Naive thymus-derived CD4-positive, alpha-beta T cell (primary cell): ENCODE data around the gene PITX3. TPM values are rescaled to one million over a fixed set of nuclear protein-coding genes. Genes with fewer than 3 reads are reported as not detected.

ENCODE experiments used
- ATAC-seq: fragments of 150-1000 bp; cut with Tn5 transposase; 2 replicates; pipeline ENCODE4 v1.10.0; 2021; ENCODE audit warnings: mild to moderate bottlenecking, moderate library complexity
- CTCF ChIA-PET: fragments of 350-600 bp; sonication (Branson Sonifier 250); formaldehyde crosslinking; loops from one replicate; lab custom pipeline; 2021; ENCODE audit warnings: antibody characterized with exemption; lab: Charles Lee
- POLR2A ChIA-PET: fragments of 350-600 bp; sonication (Branson Sonifier 250); formaldehyde crosslinking; loops from one replicate; lab custom pipeline; 2021; ENCODE audit warnings: antibody characterized with exemption, inconsistent platforms; lab: Charles Lee
- DNase-seq, 9 donors: peaks; one replicate each; pipeline versions ENCODE4 v3.0.0 to v3.0.0-alpha.2; 2020 to 2022; ENCODE audit warnings: mixed read lengths in 1 of 9
- H3K27ac ChIP-seq: one replicate; pipeline ENCODE4 v1.7.0; 2013; ENCODE audit warnings: mild to moderate bottlenecking, low read depth, low read length, moderate library complexity
- H3K27me3 ChIP-seq, 2 donors: one replicate each; pipeline ENCODE4 v1.7.0; 2013; ENCODE audit warnings: low read length in 2 of 2, mild to moderate bottlenecking in 2 of 2, moderate library complexity in 2 of 2; ENCODE audit not compliant: control insufficient read depth in 2 of 2, insufficient read depth in 2 of 2
- H3K36me3 ChIP-seq, 3 experiments: 1 replicate in 2 of 3; 2 replicates in 1 of 3; pipeline ENCODE4 v1.7.0; 2013; ENCODE audit warnings: low read length in 3 of 3, mild to moderate bottlenecking in 3 of 3, moderate library complexity in 1 of 3; ENCODE audit not compliant: insufficient read depth in 3 of 3, control insufficient read depth in 2 of 3
- H3K4me1 ChIP-seq, 2 donors: one replicate each; pipeline ENCODE4 v1.7.0; 2013; ENCODE audit warnings: low read length in 2 of 2, mild to moderate bottlenecking in 2 of 2, moderate library complexity in 1 of 2; ENCODE audit not compliant: control insufficient read depth in 2 of 2, insufficient read depth in 2 of 2
- H3K4me3 ChIP-seq: 2 replicates; pipeline ENCODE4 v1.7.0; 2013; ENCODE audit warnings: mild to moderate bottlenecking, low read length
- H3K9me3 ChIP-seq, 3 experiments: 1 replicate in 2 of 3; 2 replicates in 1 of 3; pipeline ENCODE4 v1.7.0; 2013; ENCODE audit warnings: low read length in 3 of 3; ENCODE audit not compliant: control insufficient read depth in 2 of 3
- H3K27ac Mint-ChIP-seq, 9 donors: one replicate each; pipeline ENCODE4 v1.8.0; 2020 to 2022; ENCODE audit warnings: mixed read lengths in 9 of 9, mild to moderate bottlenecking in 8 of 9, moderate library complexity in 5 of 9, inconsistent platforms in 2 of 9
- H3K27me3 Mint-ChIP-seq, 5 donors: one replicate each; pipeline ENCODE4 v1.8.0; 2021 to 2022; ENCODE audit warnings: mixed read lengths in 5 of 5, mild to moderate bottlenecking in 1 of 5
- H3K36me3 Mint-ChIP-seq, 5 donors: one replicate each; pipeline ENCODE4 v1.8.0; 2020 to 2022; ENCODE audit warnings: mixed read lengths in 5 of 5, mild to moderate bottlenecking in 3 of 5, inconsistent platforms in 1 of 5
- H3K4me1 Mint-ChIP-seq, 7 donors: one replicate each; pipeline ENCODE4 v1.8.0; 2020 to 2022; ENCODE audit warnings: mixed read lengths in 7 of 7, mild to moderate bottlenecking in 3 of 7, inconsistent platforms in 1 of 7
- H3K4me3 Mint-ChIP-seq, 10 donors: one replicate each; pipeline ENCODE4 v1.8.0; 2020 to 2022; ENCODE audit warnings: mild to moderate bottlenecking in 10 of 10, mixed read lengths in 10 of 10, moderate library complexity in 6 of 10, inconsistent platforms in 2 of 10
- H3K9me3 Mint-ChIP-seq, 11 donors: one replicate each; pipeline ENCODE4 v1.8.0; 2020 to 2022; ENCODE audit warnings: mixed read lengths in 11 of 11, mild to moderate bottlenecking in 4 of 11, inconsistent platforms in 1 of 11, moderate library complexity in 1 of 11
- intact Hi-C, 2 donors: fragments of 100-400 bp; cut with micrococcal nuclease; formaldehyde crosslinking; loops; one replicate each; pipeline ENCODE4 v1.15.1; 2023
- polyA plus RNA-seq, 2 donors: library from polyadenylated mRNA; unstranded; fragments of 300-500 nt; fragmentation: Illumina TruSeq; gene quantifications; one replicate each; pipeline ENCODE4 v1.2.3, GENCODE V29; 2021
- total RNA-seq, 6 experiments: library from RNA in 5 of 6; stranded (reverse) in 5 of 6; gene quantifications; 1 replicate in 5 of 6; 2 replicates in 1 of 6; pipeline ENCODE4 v1.2.3 and lab custom pipeline; 2021 to 2026

Gene PITX3
- total and polyA plus RNA-seq, 7 experiments from 2014 or later: not detected

GRCh38 chr10:102237711-102238252 lies 3.5 kb downstream of the PITX3 start:
- Histone ChIP-seq H3K4me1 (peaks cover 5 to 18% of the 10 kb centered on the region in 2 donors), H3K9me3 (no peaks in the 10 kb centered on the region), H3K27me3 (peaks cover 0 to 16% of the 10 kb centered on the region in 2 donors), H3K36me3 (no peaks in the 10 kb centered on the region), H3K27ac (no peak overlapping the region), H3K4me3 (no peak overlapping the region)
- Mint-ChIP-seq H3K4me3 (peak overlapping the region in 1 of 10 donors; percentile 13), H3K4me1 (peaks cover 10 to 18% (median 13%) of the 10 kb centered on the region in 7 donors), H3K36me3 (peaks cover 0 to 5% (median 0%) of the 10 kb centered on the region in 5 donors), H3K9me3 (peaks cover 0 to 1% (median 0%) of the 10 kb centered on the region in 11 donors), H3K27me3 (peaks cover 34 to 76% (median 50%) of the 10 kb centered on the region in 5 donors), H3K27ac (no peak overlapping the region)
- intact Hi-C loops: no loop called here
- CTCF ChIA-PET: interaction anchor here (1.6 kb wide), 1 partner anchor 114 kb away, joined by 3 read pairs; no protein-coding TSS in a partner anchor
- POLR2A ChIA-PET: no interaction called here
- DNase-seq (no peak), ATAC-seq (no peak)

GRCh38 chr10:102236006-102236405 lies 5.3 kb downstream of the PITX3 start:
- H3K27ac ChIP-seq: no peak overlapping the region
- Mint-ChIP-seq H3K4me1 (peaks cover 0 to 10% (median 4%) of the 10 kb centered on the region in 7 donors), H3K9me3 (no peaks in the 10 kb centered on the region), H3K27me3 (peaks cover 27 to 74% (median 48%) of the 10 kb centered on the region in 5 donors), H3K4me3 (no peak overlapping the region), H3K27ac (no peak overlapping the region), H3K36me3 (no peaks in the 10 kb centered on the region)
- DNase-seq (no peak), ATAC-seq (no peak)
- peaks cover 0 to 7% of the 10 kb centered on the region in 2 donors for H3K27me3 ChIP-seq
- ChIA-PET CTCF (interaction anchor here (1.0 to 1.7 kb wide), 2 partner anchors 9 to 116 kb away, joined by 4 to 9 read pairs; partner anchors contain the start of gene GBF1), POLR2A (interaction anchor here (2.2 kb wide), 1 partner anchor 8 kb away, joined by 6 read pairs; the partner anchor contains the start of gene GBF1)
- H3K4me1 ChIP-seq: peaks cover 1 to 5% of the 10 kb centered on the region in 2 donors
- intact Hi-C loops: no loop called here
- no peak overlapping the region for H3K4me3 ChIP-seq
- H3K9me3 ChIP-seq: no peaks in the 10 kb centered on the region
- no peaks in the 10 kb centered on the region for H3K36me3 ChIP-seq

GRCh38 chr10:102235598-102235920 lies 5.8 kb downstream of the PITX3 start:
- Histone ChIP-seq H3K4me1 (peaks cover 0 to under 1% of the 10 kb centered on the region in 2 donors), H3K27ac (no peak overlapping the region), H3K27me3 (peaks cover 0 to 2% of the 10 kb centered on the region in 2 donors), H3K9me3 (no peaks in the 10 kb centered on the region), H3K36me3 (no peaks in the 10 kb centered on the region), H3K4me3 (no peak overlapping the region)
- CTCF ChIA-PET: interaction anchor here (1.0 to 1.7 kb wide), 2 partner anchors 10 to 116 kb away, joined by 4 to 9 read pairs; partner anchors contain the start of gene GBF1
- Mint-ChIP-seq H3K36me3 (no peaks in the 10 kb centered on the region), H3K27me3 (peaks cover 27 to 74% (median 44%) of the 10 kb centered on the region in 5 donors), H3K27ac (no peak overlapping the region), H3K9me3 (no peaks in the 10 kb centered on the region), H3K4me1 (peaks cover 0 to 8% (median 4%) of the 10 kb centered on the region in 7 donors), H3K4me3 (no peak overlapping the region)
- DNase-seq (no peak), ATAC-seq (no peak)
- POLR2A ChIA-PET: interaction anchor here (2.2 kb wide), 1 partner anchor 9 kb away, joined by 6 read pairs; the partner anchor contains the start of gene GBF1
- intact Hi-C loops: no loop called here

GRCh38 chr10:102234888-102235597 lies 6.3 kb downstream of the PITX3 start:
- no peak overlapping the region for H3K4me3 ChIP-seq
- peaks cover 0 to 1% of the 10 kb centered on the region in 2 donors for H3K27me3 ChIP-seq
- Mint-ChIP-seq H3K36me3 (no peaks in the 10 kb centered on the region), H3K27ac (no peak overlapping the region), H3K4me1 (peaks cover 0 to 9% (median 4%) of the 10 kb centered on the region in 7 donors), H3K9me3 (no peaks in the 10 kb centered on the region), H3K4me3 (no peak overlapping the region), H3K27me3 (peaks cover 23 to 73% (median 41%) of the 10 kb centered on the region in 5 donors)
- no peak overlapping the region for H3K27ac ChIP-seq
- POLR2A ChIA-PET: interaction anchor here (2.2 kb wide), 1 partner anchor 9 kb away, joined by 6 read pairs; the partner anchor contains the start of gene GBF1
- no peaks in the 10 kb centered on the region for H3K36me3 ChIP-seq
- intact Hi-C loops: no loop called here
- no peaks in the 10 kb centered on the region for H3K9me3 ChIP-seq
- CTCF ChIA-PET: interaction anchor here (0.6 to 1.7 kb wide), 5 partner anchors 10 to 349 kb away, joined by 3 to 9 read pairs (median 4); partner anchors contain the start of gene GBF1
- H3K4me1 ChIP-seq: peaks cover 4% of the 10 kb centered on the region in 2 donors
- no peak for ATAC-seq
- DNase-seq: no peak

- intact Hi-C loops: no loop called here
- no peaks in the 10 kb centered on the region for H3K36me3 Mint-ChIP-seq
These were observed 7.3 kb downstream of the PITX3 start for GRCh38 chr10:102233997-102234396.

More at GRCh38 chr10:102233997-102234396, 7.3 kb downstream of the PITX3 start:
- ATAC-seq: no peak
- Histone ChIP-seq H3K4me1 (peaks cover 7% of the 10 kb centered on the region in 2 donors), H3K27ac (no peak overlapping the region), H3K4me3 (no peak overlapping the region), H3K36me3 (no peaks in the 10 kb centered on the region), H3K27me3 (peaks cover 0 to 3% of the 10 kb centered on the region in 2 donors), H3K9me3 (no peaks in the 10 kb centered on the region)
- no peak overlapping the region for H3K4me3 Mint-ChIP-seq
- DNase-seq: no peak
- ChIA-PET POLR2A (interaction anchor here (0.5 to 2.2 kb wide), 2 partner anchors 10 to 47 kb away, joined by 3 to 6 read pairs; partner anchors contain the start of gene GBF1), CTCF (interaction anchor here (0.7 to 1.1 kb wide), 3 partner anchors 117 to 350 kb away, joined by 3 read pairs; no protein-coding TSS in a partner anchor)
- H3K27me3 Mint-ChIP-seq: peaks cover 33 to 72% (median 46%) of the 10 kb centered on the region in 5 donors
- no peak overlapping the region for H3K27ac Mint-ChIP-seq
- H3K9me3 Mint-ChIP-seq: no peaks in the 10 kb centered on the region
- peaks cover 0 to 15% (median 5%) of the 10 kb centered on the region in 7 donors for H3K4me1 Mint-ChIP-seq
